Body of pancreas (tissue), 4 donors: Measurements from ENCODE around the gene NUDT9. TPM values are rescaled to one million over a fixed set of nuclear protein-coding genes. Genes with fewer than 3 reads are reported as not detected.
"Not testable (repeated sequence)": the region's sequence is repeated elsewhere in the genome, so short reads cannot be mapped to it uniquely, and the experiment has no call there.

Experiments used
- ATAC-seq: fragments of 150-250 bp; one replicate; pipeline ENCODE4 v1.9.1; 2016
- DNase-seq, 4 donors: peaks; one replicate each; pipeline ENCODE4 v3.0.0-alpha.2; 2019
- H3K27ac ChIP-seq, 4 donors: fragments of 200-600 bp; sonication (generic); 1 replicate in 3 of 4; 2 replicates in 1 of 4; pipeline versions ENCODE4 v1.5.1 to v1.6.1; 2016 to 2019; ENCODE audit warnings: mild to moderate bottlenecking in 1 of 4, mixed read lengths in 1 of 4, moderate library complexity in 1 of 4
- H3K27me3 ChIP-seq, 2 donors: fragments of 200-600 bp; sonication (generic); one replicate each; pipeline ENCODE4 v1.6.0; 2016; ENCODE audit warnings: mild to moderate bottlenecking in 1 of 2
- H3K36me3 ChIP-seq, 2 donors: fragments of 200-600 bp; sonication (generic); replicated peaks in 1 of 2; 2 replicates each; pipeline ENCODE4 v1.5.1; 2016; ENCODE audit warnings: low read depth in 2 of 2; ENCODE audit not compliant: insufficient read depth in 1 of 2
- H3K4me1 ChIP-seq: fragments of 200-600 bp; sonication (generic); one replicate; pipeline ENCODE4 v1.6.0; 2016
- H3K4me3 ChIP-seq, 2 donors: fragments of 200-600 bp; sonication (generic); 1 replicate in 1 of 2; 2 replicates in 1 of 2; pipeline ENCODE4 v1.5.1; 2016 to 2019
- H3K9me3 ChIP-seq, 3 donors: fragments of 200-600 bp; sonication (generic); 1 replicate in 2 of 3; 2 replicates in 1 of 3; pipeline ENCODE4 v1.5.1; 2016
- POLR2A ChIP-seq, 3 donors: fragments of 450-650 bp; IDR thresholded peaks; one replicate each; pipeline ENCODE4 v1.6.1; 2016; ENCODE audit warnings: antibody characterized with exemption in 3 of 3, mild to moderate bottlenecking in 2 of 3
- WGBS, 2 donors: methylation state at CpG; one replicate each; pipeline ENCODE4 v1.1.5; 2017; 5-methylcytosine and 5-hydroxymethylcytosine counted together
- intact Hi-C: fragments of 100-400 bp; cut with DNase I; formaldehyde crosslinking; loops from one replicate; pipeline ENCODE4 v1.15.1; 2023
- total RNA-seq, 2 donors: library from RNA; depleted of rRNA; stranded (reverse); fragments of >200 nt; gene quantifications; one replicate each; pipeline ENCODE4 v1.1.0, GENCODE V29; 2016
- TF ChIP-seq, protein P1 (sequence below), 7 experiments: fragments of 450-650 bp in 4 of 7; fragments of 200-600 bp in 3 of 7; sonication (generic) in 3 of 7; IDR thresholded peaks; one replicate each; pipeline ENCODE4 v1.5.1; 2016 to 2019; ENCODE audit warnings: antibody characterized with exemption in 7 of 7

The NUDT9 gene
- total RNA-seq, 2 donors from 2014 or later, result 22.7 to 32.2 TPM

- Histone ChIP-seq H3K4me3 (no peak overlapping the region), H3K36me3 (no peaks in the 10 kb centered on the region), H3K27ac (no peak overlapping the region), H3K4me1 (peaks cover 13% of the 10 kb centered on the region), H3K9me3 (no peaks in the 10 kb centered on the region), H3K27me3 (no peaks in the 10 kb centered on the region)
- ATAC-seq (no peak), DNase-seq (no peak)
- intact Hi-C loops, result no loop called here
- 64 to 76% methylated on average over 1 of the region's 1 CpG for WGBS, 2 donors
- TF ChIP-seq POLR2A (IDR thresholded peaks at IDR 0.05), result no peak
- TF ChIP-seq, protein P1, sequence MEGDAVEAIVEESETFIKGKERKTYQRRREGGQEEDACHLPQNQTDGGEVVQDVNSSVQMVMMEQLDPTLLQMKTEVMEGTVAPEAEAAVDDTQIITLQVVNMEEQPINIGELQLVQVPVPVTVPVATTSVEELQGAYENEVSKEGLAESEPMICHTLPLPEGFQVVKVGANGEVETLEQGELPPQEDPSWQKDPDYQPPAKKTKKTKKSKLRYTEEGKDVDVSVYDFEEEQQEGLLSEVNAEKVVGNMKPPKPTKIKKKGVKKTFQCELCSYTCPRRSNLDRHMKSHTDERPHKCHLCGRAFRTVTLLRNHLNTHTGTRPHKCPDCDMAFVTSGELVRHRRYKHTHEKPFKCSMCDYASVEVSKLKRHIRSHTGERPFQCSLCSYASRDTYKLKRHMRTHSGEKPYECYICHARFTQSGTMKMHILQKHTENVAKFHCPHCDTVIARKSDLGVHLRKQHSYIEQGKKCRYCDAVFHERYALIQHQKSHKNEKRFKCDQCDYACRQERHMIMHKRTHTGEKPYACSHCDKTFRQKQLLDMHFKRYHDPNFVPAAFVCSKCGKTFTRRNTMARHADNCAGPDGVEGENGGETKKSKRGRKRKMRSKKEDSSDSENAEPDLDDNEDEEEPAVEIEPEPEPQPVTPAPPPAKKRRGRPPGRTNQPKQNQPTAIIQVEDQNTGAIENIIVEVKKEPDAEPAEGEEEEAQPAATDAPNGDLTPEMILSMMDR (IDR thresholded peaks at IDR 0.05), result no peak
Measured at GRCh38 chr4:87490664-87491369, 68.4 kb downstream of the NUDT9 start.

DNA sequence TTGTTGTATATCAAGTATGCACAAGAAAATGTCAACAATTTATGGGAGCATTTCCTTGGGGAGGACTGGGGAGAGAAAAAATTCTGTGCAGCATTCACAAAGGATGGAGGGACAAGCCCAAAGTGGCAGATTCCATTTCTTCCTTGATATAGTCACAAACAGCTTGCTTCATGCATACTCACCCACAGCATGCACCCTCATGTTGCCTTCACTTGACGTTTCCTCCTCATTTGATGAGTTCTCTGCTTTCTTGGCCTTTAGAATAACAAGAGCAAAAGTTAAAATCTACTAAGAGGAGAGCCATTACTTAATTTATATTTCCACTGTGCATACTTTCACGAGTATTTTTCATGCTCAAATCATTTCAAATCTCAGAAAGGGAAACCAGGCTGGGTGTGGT, 69.1 kb downstream of the NUDT9 start:
- Histone ChIP-seq H3K4me3 (no peak overlapping the region), H3K27ac (no peak overlapping the region), H3K36me3 (no peaks in the 10 kb centered on the region), H3K9me3 (no peaks in the 10 kb centered on the region), H3K4me1 (peaks cover 13% of the 10 kb centered on the region), H3K27me3 (no peaks in the 10 kb centered on the region)
- ATAC-seq (no peak), DNase-seq (no peak)
- WGBS, 2 donors, result 76 to 84% methylated on average over 2 of the region's 2 CpGs
- TF ChIP-seq POLR2A (IDR thresholded peaks at IDR 0.05), result no peak
- TF ChIP-seq, protein P1 (IDR thresholded peaks at IDR 0.05), result no peak
- intact Hi-C loops, result no loop called here

GRCh38 chr4:87491851-87492250, 69.5 kb downstream of the NUDT9 start:
- H3K27me3 ChIP-seq, H3K27ac ChIP-seq, H3K36me3 ChIP-seq, intact Hi-C loops, H3K9me3 ChIP-seq, H3K4me3 ChIP-seq, ATAC-seq, DNase-seq: not testable (repeated sequence)
- 92 to 98% methylated on average over 2 of the region's 2 CpGs for WGBS, 2 donors
- peaks cover 13% of the 10 kb centered on the region for H3K4me1 ChIP-seq

DNA sequence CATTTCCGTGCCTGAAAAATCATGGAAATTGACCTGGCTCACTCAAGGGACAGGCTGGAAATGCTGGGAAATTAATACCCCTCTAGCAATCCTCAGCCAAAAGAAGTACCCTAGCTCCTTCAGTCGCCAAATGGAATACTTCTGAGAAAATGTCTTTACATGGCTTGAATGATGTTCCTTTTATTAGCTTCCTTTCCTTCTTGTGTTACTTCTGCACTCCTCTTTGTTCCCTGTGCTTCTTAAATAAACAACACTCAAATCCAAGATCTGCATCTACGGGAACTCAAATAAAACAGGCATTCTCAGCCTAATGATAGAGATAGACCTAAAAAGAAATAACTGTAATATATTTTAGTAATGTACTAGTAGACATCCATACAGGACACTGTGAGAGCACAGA, 70.7 kb downstream of the NUDT9 start:
- TF ChIP-seq, protein P1 (IDR thresholded peaks at IDR 0.05), result no peak
- no peak for TF ChIP-seq POLR2A (IDR thresholded peaks at IDR 0.05)
- H3K27ac ChIP-seq, result peak overlapping the region in 1 of 4 donors; percentile 29
- ATAC-seq (no peak), DNase-seq (no peak)
- intact Hi-C loops, result no loop called here
- no peak overlapping the region for H3K4me3 ChIP-seq
- H3K36me3 ChIP-seq, result no peaks in the 10 kb centered on the region
- peaks cover 13% of the 10 kb centered on the region for H3K4me1 ChIP-seq
- 37 to 50% methylated on average over 3 of the region's 3 CpGs for WGBS, 2 donors
- H3K27me3 ChIP-seq, result no peaks in the 10 kb centered on the region
- no peaks in the 10 kb centered on the region for H3K9me3 ChIP-seq

- ATAC-seq (no peak), DNase-seq (no peak)
- Histone ChIP-seq H3K4me3 (no peak overlapping the region), H3K27ac (no peak overlapping the region), H3K36me3 (no peaks in the 10 kb centered on the region), H3K9me3 (no peaks in the 10 kb centered on the region), H3K4me1 (peaks cover 11% of the 10 kb centered on the region), H3K27me3 (no peaks in the 10 kb centered on the region)
- WGBS, 2 donors, result 83 to 98% methylated on average over 2 of the region's 2 CpGs
- intact Hi-C loops, result no loop called here
- TF ChIP-seq POLR2A (IDR thresholded peaks at IDR 0.05), result no peak
- TF ChIP-seq, protein P1 (IDR thresholded peaks at IDR 0.05), result no peak
Measured at GRCh38 chr4:87497159-87497558, 74.8 kb downstream of the NUDT9 start.
